GM12878 (cell line): ENCODE data around the gene TIMP2. TPM values are rescaled to one million over a fixed set of nuclear protein-coding genes. Genes with fewer than 3 reads are reported as not detected.

ENCODE experiments used
- ATAC-seq: fragments of 200-7000 bp; cut with Tn5 transposase; 3 replicates; pipeline ENCODE4 v1.9.1; 2020; ENCODE audit warnings: mild to moderate bottlenecking, moderate library complexity
- BruUV-seq: library from RNA; stranded (reverse); fragments of 400-500 nt; replicated peaks from 2 replicates; lab custom pipeline; 2021; lab: Mats Ljungman, UMichigan
- CTCF ChIA-PET: fragments of 300-600 bp; sonication (Branson Sonifier 250); formaldehyde crosslinking; extraction: SDS; loops from one replicate; lab custom pipeline; 2021; ENCODE audit warnings: inconsistent platforms; lab: Yijun Ruan, JAX
- POLR2A ChIA-PET: fragments of 350-600 bp; formaldehyde crosslinking; extraction: SDS; loops from one replicate; lab custom pipeline; 2021; ENCODE audit warnings: inconsistent platforms; lab: Charles Lee
- RAD21 ChIA-PET: fragments of 300-600 bp; sonication (Branson Sonifier 250); formaldehyde crosslinking; loops from one replicate; lab custom pipeline; 2023; ENCODE audit warnings: antibody characterized with exemption; ENCODE audit not compliant: unreplicated experiment; lab: Charles Lee
- SMC1A ChIA-PET: fragments of 300-600 bp; sonication (Branson Sonifier 250); formaldehyde crosslinking; loops from one replicate; lab custom pipeline; 2023; ENCODE audit not compliant: unreplicated experiment, uncharacterized antibody; lab: Charles Lee
- DNase-seq: peaks from one replicate; pipeline ENCODE4 v3.0.0-alpha.2; 2011; ENCODE audit warnings: low read depth, low spot score
- FAIRE-seq: peaks from 3 replicates; lab custom pipeline; 2011; peaks lifted over from hg19 to GRCh38; lab: Jason Lieb, UNC
- H2AFZ ChIP-seq: 2 replicates; pipeline ENCODE4 v1.6.0; 2011; ENCODE audit warnings: low read depth, low read length, control low read depth; ENCODE audit not compliant: control insufficient read depth
- H3K27ac ChIP-seq: 2 replicates; pipeline ENCODE4 v1.5.1; 2011; ENCODE audit warnings: control low read depth; ENCODE audit not compliant: control insufficient read depth, insufficient read depth
- H3K27me3 ChIP-seq, 2 experiments: replicated peaks in 1 of 2; 2 replicates each; pipeline versions ENCODE4 v1.6.0 to v1.6.1; 2011; ENCODE audit warnings: low read length in 1 of 2; ENCODE audit not compliant: control insufficient read depth in 2 of 2, insufficient read depth in 2 of 2
- H3K36me3 ChIP-seq, 2 experiments: 2 replicates each; pipeline ENCODE4 v1.5.1; 2011; ENCODE audit warnings: low read length in 1 of 2; ENCODE audit not compliant: control insufficient read depth in 2 of 2, insufficient read depth in 2 of 2
- H3K4me1 ChIP-seq: 2 replicates; pipeline ENCODE4 v1.6.1; 2011; ENCODE audit warnings: mild to moderate bottlenecking, low read length, moderate library complexity, mixed read lengths; ENCODE audit not compliant: control insufficient read depth, insufficient read depth
- H3K4me2 ChIP-seq: 2 replicates; pipeline ENCODE4 v1.6.0; 2011; ENCODE audit warnings: control low read depth; ENCODE audit not compliant: control insufficient read depth, insufficient read depth
- H3K4me3 ChIP-seq: fragments of 200-600 bp; sonication (generic); 2 replicates; pipeline ENCODE4 v1.5.1; 2016
- H3K79me2 ChIP-seq: 2 replicates; pipeline ENCODE4 v1.6.0; 2011; ENCODE audit warnings: low read length; ENCODE audit not compliant: control insufficient read depth, insufficient read depth
- H3K9ac ChIP-seq: 2 replicates; pipeline ENCODE4 v1.8.0; 2011; ENCODE audit warnings: low read length, control low read depth, mixed read lengths; ENCODE audit not compliant: control insufficient read depth, insufficient read depth
- H3K9me3 ChIP-seq: replicated peaks from 3 replicates; pipeline ENCODE4 v1.5.1; 2011; ENCODE audit warnings: mild to moderate bottlenecking, low read length; ENCODE audit not compliant: control insufficient read depth, insufficient read depth
- H4K20me1 ChIP-seq: 2 replicates; pipeline ENCODE4 v1.6.0; 2011; ENCODE audit not compliant: control insufficient read depth, insufficient read depth
- ASH2L ChIP-seq: fragments of 300-600, 200-600 bp; sonication (generic); IDR thresholded peaks from 2 replicates; pipeline ENCODE4 v1.6.1; 2017; ENCODE audit warnings: low read depth, mild to moderate bottlenecking, borderline replicate concordance
- ATF7 ChIP-seq: fragments of 450-650 bp; IDR thresholded peaks from 2 replicates; pipeline ENCODE4 v1.6.1; 2016; ENCODE audit warnings: low read depth, mild to moderate bottlenecking
- BCL3 ChIP-seq: IDR thresholded peaks from 2 replicates; pipeline ENCODE4 v1.6.1; 2011; ENCODE audit warnings: borderline replicate concordance, low read depth, mild to moderate bottlenecking, moderate library complexity, low read length; ENCODE audit not compliant: insufficient read depth, poor library complexity, severe bottlenecking
- BCLAF1 ChIP-seq: fragments of 450-650 bp; IDR thresholded peaks from 2 replicates; pipeline ENCODE4 v1.6.1; 2017; ENCODE audit warnings: antibody characterized with exemption, mild to moderate bottlenecking, moderate library complexity
- CREM ChIP-seq: IDR thresholded peaks from 2 replicates; pipeline ENCODE4 v1.6.1; 2014; ENCODE audit warnings: antibody characterized with exemption, low read depth
- GATAD2B ChIP-seq: fragments of 450-650 bp; conservative IDR thresholded peaks from 2 replicates; pipeline ENCODE4 v1.6.1; 2017; ENCODE audit warnings: low read depth, mild to moderate bottlenecking, moderate library complexity
- HCFC1 ChIP-seq: fragments of 150-350 bp; IDR thresholded peaks from 2 replicates; pipeline ENCODE4 v1.6.1; 2014; ENCODE audit warnings: low read length
- MEF2A ChIP-seq: IDR thresholded peaks from 2 replicates; pipeline ENCODE4 v1.6.1; 2011; ENCODE audit warnings: low read depth, mild to moderate bottlenecking, low read length, moderate library complexity; ENCODE audit not compliant: insufficient read depth
- STAT1 ChIP-seq: fragments of 450-650 bp; conservative IDR thresholded peaks from 2 replicates; pipeline ENCODE4 v1.6.1; 2014; ENCODE audit warnings: antibody characterized with exemption, mild to moderate bottlenecking
- USF1 ChIP-seq: IDR thresholded peaks from 2 replicates; pipeline ENCODE4 v1.6.1; 2011; ENCODE audit warnings: borderline replicate concordance, low read depth, mild to moderate bottlenecking, moderate library complexity, mixed read lengths, low read length; ENCODE audit not compliant: insufficient read depth; ENCODE audit errors: extremely low read length
- WGBS: methylation state at CpG from one replicate; pipeline ENCODE4 v1.1.6; 2016; ENCODE audit warnings: low lambda C conversion rate; ENCODE audit not compliant: insufficient replicate concordance, insufficient coverage; ENCODE audit errors: missing lambda C conversion rate; 5-methylcytosine and 5-hydroxymethylcytosine counted together
- in situ Hi-C: fragments of 300-500 bp; cut with MboI; formaldehyde crosslinking; loops from 9 replicates; pipeline ENCODE4 v1.14.3; 2018; ENCODE audit warnings: mixed read lengths
- intact Hi-C: fragments of 100-400 bp; cut with micrococcal nuclease; formaldehyde crosslinking; loops from one replicate; pipeline ENCODE4 v1.14.2; 2022; ENCODE audit not compliant: unreplicated experiment
- polyA plus RNA-seq, 11 experiments: library from polyadenylated mRNA; depleted of rRNA in 4 of 11; unstranded in 6 of 11; stranded (reverse) in 5 of 11; fragments of >200 nt; fragmentation: Nextera tagmentation in 4 of 11; fragmentation: Illumina TruSeq in 1 of 11; extraction: Ambion mirVana in 4 of 11; extraction: Trizol in 1 of 11; gene quantifications; 1 replicate in 1 of 11; 2 replicates in 10 of 11; pipeline versions ENCODE4 v1.2.1 to v1.2.3, GENCODE V29; 2011 to 2016; ENCODE audit warnings: inconsistent platforms in 2 of 11, missing spikeins in 2 of 11, low read depth in 1 of 11
- total RNA-seq, 4 experiments: library from RNA; depleted of rRNA in 3 of 4; stranded (reverse); fragments of >200 nt in 3 of 4; fragmentation: Illumina TruSeq in 1 of 4; extraction: Trizol in 1 of 4; gene quantifications; 2 replicates each; pipeline versions ENCODE4 v1.2.1 to v1.2.3, GENCODE V29; 2013 to 2021
- TF ChIP-seq, protein P1 (sequence below): fragments of 450-650 bp; IDR thresholded peaks from 2 replicates; pipeline ENCODE4 v1.6.1; 2017; ENCODE audit warnings: mild to moderate bottlenecking, moderate library complexity

Gene TIMP2
- total and polyA plus RNA-seq, 10 of the 15 experiments (the other 5 are each of a cell fraction or from before 2014, with no cell fraction given), result 0.03 to 0.41 (median 0.04) TPM; not detected in 7

DNA sequence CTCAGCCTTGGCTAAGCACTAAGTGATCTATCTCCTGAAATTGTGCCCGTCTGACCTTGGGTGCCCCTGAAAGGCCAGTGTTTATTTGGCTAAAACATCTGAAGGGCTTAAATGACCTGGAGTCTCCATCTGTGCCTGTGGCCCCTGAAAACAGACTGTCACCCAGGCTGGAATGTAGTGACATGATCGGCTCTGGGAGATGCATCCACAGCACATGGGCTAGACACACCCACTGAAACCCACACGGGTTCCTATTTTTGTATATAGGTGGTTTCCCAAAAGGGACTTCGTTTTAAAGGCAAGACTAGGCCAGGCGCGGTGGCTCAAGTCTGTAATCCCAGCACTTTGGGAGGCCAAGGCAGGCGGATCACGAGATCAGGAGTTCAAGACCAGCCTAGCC lies 35.7 kb downstream of the TIMP2 start:
- peaks cover 25% of the 10 kb centered on the region for H3K4me1 ChIP-seq
- peak overlapping the region; percentile 86 for H3K4me2 ChIP-seq
- no peaks in the 10 kb centered on the region for H4K20me1 ChIP-seq
- POLR2A ChIA-PET, result no interaction called here
- no peaks in the 10 kb centered on the region; a peak in 1 of 4 replicates for H3K27me3 ChIP-seq
- H3K36me3 ChIP-seq, result no peaks in the 10 kb centered on the region
- peak; percentile 92 for ATAC-seq
- WGBS, result 2% methylated on average over 8 of the region's 8 CpGs
- no peaks in the 10 kb centered on the region for H3K9me3 ChIP-seq
- no peak overlapping the region for H3K9ac ChIP-seq
- peak; percentile 31 for DNase-seq
- in situ Hi-C loops, result no loop called here
- H2AFZ ChIP-seq, result peak overlapping the region; percentile 23; the same call in 1 of the 2 replicates
- H3K79me2 ChIP-seq, result no peaks in the 10 kb centered on the region
- H3K27ac ChIP-seq, result peak overlapping the region; percentile 25; the same call in 1 of the 2 replicates
- RAD21 ChIA-PET, result no interaction called here
- no peak for FAIRE-seq
- CTCF ChIA-PET, result interaction anchor here (0.7 to 1.4 kb wide), 3 partner anchors 15 to 82 kb away, joined by 3 to 4 read pairs (median 4); no protein-coding TSS in a partner anchor
- SMC1A ChIA-PET, result interaction anchor here (0.7 kb wide), 1 partner anchor 24 kb away, joined by 3 read pairs; no protein-coding TSS in a partner anchor
- intact Hi-C loops, result no loop called here
- H3K4me3 ChIP-seq, result no peak overlapping the region
- no TSS peak for BruUV-seq
- TF ChIP-seq BCLAF1, result no peak
- TF ChIP-seq ATF7, result no peak
- TF ChIP-seq ASH2L, result no peak
- TF ChIP-seq STAT1, result no peak
- TF ChIP-seq HCFC1, result no peak
- no peak for TF ChIP-seq USF1
- no peak for TF ChIP-seq GATAD2B
- TF ChIP-seq CREM, result no peak
- TF ChIP-seq, protein P1, sequence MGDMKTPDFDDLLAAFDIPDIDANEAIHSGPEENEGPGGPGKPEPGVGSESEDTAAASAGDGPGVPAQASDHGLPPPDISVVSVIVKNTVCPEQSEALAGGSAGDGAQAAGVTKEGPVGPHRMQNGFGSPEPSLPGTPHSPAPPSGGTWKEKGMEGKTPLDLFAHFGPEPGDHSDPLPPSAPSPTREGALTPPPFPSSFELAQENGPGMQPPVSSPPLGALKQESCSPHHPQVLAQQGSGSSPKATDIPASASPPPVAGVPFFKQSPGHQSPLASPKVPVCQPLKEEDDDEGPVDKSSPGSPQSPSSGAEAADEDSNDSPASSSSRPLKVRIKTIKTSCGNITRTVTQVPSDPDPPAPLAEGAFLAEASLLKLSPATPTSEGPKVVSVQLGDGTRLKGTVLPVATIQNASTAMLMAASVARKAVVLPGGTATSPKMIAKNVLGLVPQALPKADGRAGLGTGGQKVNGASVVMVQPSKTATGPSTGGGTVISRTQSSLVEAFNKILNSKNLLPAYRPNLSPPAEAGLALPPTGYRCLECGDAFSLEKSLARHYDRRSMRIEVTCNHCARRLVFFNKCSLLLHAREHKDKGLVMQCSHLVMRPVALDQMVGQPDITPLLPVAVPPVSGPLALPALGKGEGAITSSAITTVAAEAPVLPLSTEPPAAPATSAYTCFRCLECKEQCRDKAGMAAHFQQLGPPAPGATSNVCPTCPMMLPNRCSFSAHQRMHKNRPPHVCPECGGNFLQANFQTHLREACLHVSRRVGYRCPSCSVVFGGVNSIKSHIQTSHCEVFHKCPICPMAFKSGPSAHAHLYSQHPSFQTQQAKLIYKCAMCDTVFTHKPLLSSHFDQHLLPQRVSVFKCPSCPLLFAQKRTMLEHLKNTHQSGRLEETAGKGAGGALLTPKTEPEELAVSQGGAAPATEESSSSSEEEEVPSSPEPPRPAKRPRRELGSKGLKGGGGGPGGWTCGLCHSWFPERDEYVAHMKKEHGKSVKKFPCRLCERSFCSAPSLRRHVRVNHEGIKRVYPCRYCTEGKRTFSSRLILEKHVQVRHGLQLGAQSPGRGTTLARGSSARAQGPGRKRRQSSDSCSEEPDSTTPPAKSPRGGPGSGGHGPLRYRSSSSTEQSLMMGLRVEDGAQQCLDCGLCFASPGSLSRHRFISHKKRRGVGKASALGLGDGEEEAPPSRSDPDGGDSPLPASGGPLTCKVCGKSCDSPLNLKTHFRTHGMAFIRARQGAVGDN, result no peak
- TF ChIP-seq MEF2A, result peak; percentile 75; the same call in 1 of the 2 replicates
- no peak for TF ChIP-seq BCL3
